ENCODE data around the gene KRTAP6-3.

Gene KRTAP6-3

GRCh38 chr21:30563072-30563471, 29.2 kb upstream of the KRTAP6-3 start:
- Histone ChIP-seq H3K4me3 (ENCODE audit: severe bottlenecking) (no peak overlapping the region), H3K27me3 (ENCODE audit: insufficient read depth, poor library complexity, severe bottlenecking) (no peaks in the 10 kb centered on the region), H3K4me1 (ENCODE audit: insufficient read depth, poor library complexity, severe bottlenecking) (no peaks in the 10 kb centered on the region), H3K9me3 (ENCODE audit: severe bottlenecking) (no peaks in the 10 kb centered on the region), H3K36me3 (ENCODE audit: low read depth) (no peaks in the 10 kb centered on the region), H3K27ac (ENCODE audit: poor library complexity, severe bottlenecking) (no peak overlapping the region)
- ATAC-seq (ENCODE audit: low read depth) (no peak), DNase-seq (ENCODE audit: low spot score) (no peak)
- TF ChIP-seq CTCF (IDR thresholded peaks at IDR 0.05; ENCODE audit: poor library complexity, severe bottlenecking) = no peak

DNA sequence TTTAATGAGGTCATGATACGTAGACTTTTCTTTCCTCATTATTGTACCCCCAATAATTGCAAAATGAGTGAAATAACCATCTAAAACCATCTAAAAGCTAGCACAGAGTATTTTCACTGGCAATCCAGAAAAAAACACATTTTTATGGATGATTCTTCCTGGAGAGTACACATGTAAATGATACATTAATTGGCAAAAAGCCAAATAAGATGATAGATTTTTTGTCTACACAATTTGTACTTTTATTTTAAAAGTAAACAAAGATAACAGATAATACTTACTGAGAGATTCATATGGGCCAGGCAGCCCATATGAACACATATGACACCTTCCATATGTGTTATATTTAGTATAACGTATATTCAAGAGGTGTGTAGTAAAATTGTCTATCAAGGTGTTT, 28.6 kb upstream of the KRTAP6-3 start:
- TF ChIP-seq CTCF (IDR thresholded peaks at IDR 0.05; ENCODE audit: poor library complexity, severe bottlenecking) = no peak
- Histone ChIP-seq H3K27me3 (ENCODE audit: insufficient read depth, poor library complexity, severe bottlenecking) (no peaks in the 10 kb centered on the region), H3K27ac (ENCODE audit: poor library complexity, severe bottlenecking) (no peak overlapping the region), H3K9me3 (ENCODE audit: severe bottlenecking) (no peaks in the 10 kb centered on the region), H3K4me1 (ENCODE audit: insufficient read depth, poor library complexity, severe bottlenecking) (no peaks in the 10 kb centered on the region), H3K36me3 (ENCODE audit: low read depth) (no peaks in the 10 kb centered on the region), H3K4me3 (ENCODE audit: severe bottlenecking) (no peak overlapping the region)
- ATAC-seq (ENCODE audit: low read depth) (no peak), DNase-seq (ENCODE audit: low spot score) (no peak)

GRCh38 chr21:30567617-30568016, 24.6 kb upstream of the KRTAP6-3 start:
- no peak overlapping the region for H3K4me3 ChIP-seq (ENCODE audit: severe bottlenecking)
- ATAC-seq (ENCODE audit: low read depth) = no peak
- no peaks in the 10 kb centered on the region for H3K27me3 ChIP-seq (ENCODE audit: insufficient read depth, poor library complexity, severe bottlenecking)
- no peaks in the 10 kb centered on the region for H3K4me1 ChIP-seq (ENCODE audit: insufficient read depth, poor library complexity, severe bottlenecking)
- no peaks in the 10 kb centered on the region for H3K9me3 ChIP-seq (ENCODE audit: severe bottlenecking)
- TF ChIP-seq CTCF (IDR thresholded peaks at IDR 0.05; ENCODE audit: poor library complexity, severe bottlenecking) = no peak
- no peak overlapping the region for H3K27ac ChIP-seq (ENCODE audit: poor library complexity, severe bottlenecking)
- no peaks in the 10 kb centered on the region for H3K36me3 ChIP-seq (ENCODE audit: low read depth)
- DNase-seq (ENCODE audit: low spot score) = no peak

GRCh38 chr21:30577766-30578165, 14.5 kb upstream of the KRTAP6-3 start:
- TF ChIP-seq CTCF (IDR thresholded peaks at IDR 0.05; ENCODE audit: poor library complexity, severe bottlenecking) = no peak
- Histone ChIP-seq H3K27me3 (ENCODE audit: insufficient read depth, poor library complexity, severe bottlenecking) (peaks cover 14% of the 10 kb centered on the region), H3K27ac (ENCODE audit: poor library complexity, severe bottlenecking) (no peak overlapping the region), H3K4me3 (ENCODE audit: severe bottlenecking) (no peak overlapping the region), H3K36me3 (ENCODE audit: low read depth) (no peaks in the 10 kb centered on the region), H3K4me1 (ENCODE audit: insufficient read depth, poor library complexity, severe bottlenecking) (no peaks in the 10 kb centered on the region), H3K9me3 (ENCODE audit: severe bottlenecking) (no peaks in the 10 kb centered on the region)
- ATAC-seq (ENCODE audit: low read depth) = no peak
- no peak for DNase-seq (ENCODE audit: low spot score)

DNA sequence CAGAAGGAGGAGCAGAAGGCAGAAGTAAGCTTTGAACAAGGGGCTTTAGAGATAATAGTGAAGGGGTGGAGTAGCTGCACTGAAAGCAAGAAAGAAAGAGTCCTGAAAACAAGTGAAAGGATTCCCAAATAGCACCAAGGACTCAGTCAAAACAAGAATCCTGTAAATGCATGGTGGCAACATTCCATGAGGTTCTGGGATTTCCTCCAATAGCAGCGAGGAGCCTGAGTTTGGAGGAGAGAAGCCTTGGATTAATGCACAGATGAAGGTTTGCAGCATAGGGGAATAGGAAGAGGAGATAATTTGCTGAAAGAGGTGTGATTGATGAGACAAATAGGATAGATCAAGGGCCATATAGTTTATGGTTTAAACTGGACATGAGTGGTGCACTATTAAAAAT, 12.9 kb upstream of the KRTAP6-3 start:
- no peaks in the 10 kb centered on the region for H3K4me1 ChIP-seq (ENCODE audit: insufficient read depth, poor library complexity, severe bottlenecking)
- TF ChIP-seq CTCF (IDR thresholded peaks at IDR 0.05; ENCODE audit: poor library complexity, severe bottlenecking) = no peak
- no peaks in the 10 kb centered on the region for H3K9me3 ChIP-seq (ENCODE audit: severe bottlenecking)
- H3K4me3 ChIP-seq (ENCODE audit: severe bottlenecking) = no peak overlapping the region
- peaks cover 14% of the 10 kb centered on the region for H3K27me3 ChIP-seq (ENCODE audit: insufficient read depth, poor library complexity, severe bottlenecking)
- no peak overlapping the region for H3K27ac ChIP-seq (ENCODE audit: poor library complexity, severe bottlenecking)
- DNase-seq (ENCODE audit: low spot score) (no peak), ATAC-seq (ENCODE audit: low read depth) (no peak)
- H3K36me3 ChIP-seq (ENCODE audit: low read depth) = no peaks in the 10 kb centered on the region

All from RWPE2 (cell line).